Transverse colon (tissue), 4 donors: ENCODE data around the gene TMEM238. TPM values are rescaled to one million over a fixed set of nuclear protein-coding genes. Genes with fewer than 3 reads are reported as not detected.
"Not testable (repeated sequence)": the region's sequence is repeated elsewhere in the genome, so short reads cannot be mapped to it uniquely, and the experiment has no call there.

Experiments used
- DNase-seq: peaks from one replicate; pipeline ENCODE4 v3.0.0-alpha.2; 2019
- H3K27ac ChIP-seq, 4 donors: fragments of 200-600 bp; sonication (generic); 2 replicates each; pipeline ENCODE4 v1.5.1; 2016 to 2018; ENCODE audit warnings: inconsistent platforms in 4 of 4
- H3K27me3 ChIP-seq: fragments of 200-600 bp; sonication (generic); 2 replicates; pipeline ENCODE4 v1.5.1; 2017; ENCODE audit warnings: inconsistent platforms
- H3K36me3 ChIP-seq, 4 donors: fragments of 200-600 bp; sonication (generic); 2 replicates each; pipeline ENCODE4 v1.5.1; 2017 to 2019; ENCODE audit warnings: inconsistent platforms in 4 of 4
- H3K4me1 ChIP-seq, 4 donors: fragments of 200-600 bp; sonication (generic); 2 replicates each; pipeline ENCODE4 v1.5.1; 2017 to 2020; ENCODE audit warnings: inconsistent platforms in 4 of 4
- H3K4me3 ChIP-seq, 4 donors: fragments of 200-600 bp; sonication (generic); 1 replicate in 1 of 4; 2 replicates in 3 of 4; pipeline versions ENCODE4 v1.5.1 to v1.6.1; 2017 to 2019; ENCODE audit warnings: inconsistent platforms in 4 of 4
- H3K9me3 ChIP-seq, 2 donors: fragments of 200-600 bp; sonication (generic); 2 replicates each; pipeline ENCODE4 v1.5.1; 2017 to 2019; ENCODE audit warnings: inconsistent platforms in 2 of 2
- EP300 ChIP-seq: sonication (generic); formaldehyde crosslinking; IDR thresholded peaks from one replicate; pipeline ENCODE4 v1.6.1; 2017; ENCODE audit warnings: antibody characterized with exemption, low read depth
- POLR2A ChIP-seq: fragments of 450-650 bp; IDR thresholded peaks from one replicate; pipeline ENCODE4 v1.6.1; 2016; ENCODE audit warnings: antibody characterized with exemption, mild to moderate bottlenecking, moderate library complexity
- POLR2AphosphoS5 ChIP-seq, 3 donors: sonication (generic); formaldehyde crosslinking; IDR thresholded peaks; one replicate each; pipeline ENCODE4 v1.6.1; 2016; ENCODE audit warnings: antibody characterized with exemption in 3 of 3
- WGBS, 2 donors: methylation state at CpG; one replicate each; pipeline ENCODE4 v1.1.5; 2018; ENCODE audit warnings: low coverage in 1 of 2; 5-methylcytosine and 5-hydroxymethylcytosine counted together
- in situ Hi-C, 4 donors: fragments of 200-750 bp; cut with MboI; loops; one replicate each; pipeline versions ENCODE4 v1.15.0 to v1.15.1; 2017; ENCODE audit warnings: low sequenced_read_pairs in 3 of 4, low pct_ligation_motif_present in 1 of 4, low pct_unique_long_range_greater_than_20kb in 1 of 4
- intact Hi-C: fragments of 100-400 bp; cut with DNase I; formaldehyde crosslinking; loops from one replicate; pipeline ENCODE4 v1.15.1; 2023; ENCODE audit warnings: low total_unique reads
- total RNA-seq, 4 donors: library from RNA; depleted of rRNA; stranded (reverse); fragments of >200 nt; gene quantifications; one replicate each; pipeline ENCODE4 v1.1.0, GENCODE V29; 2016

The TMEM238 gene
- total RNA-seq, 4 donors from 2014 or later = 12.0 to 199 (median 42.5) TPM

- Histone ChIP-seq H3K4me3 (no peak overlapping the region), H3K36me3 (no peaks in the 10 kb centered on the region), H3K27me3 (no peaks in the 10 kb centered on the region), H3K27ac (peak overlapping the region; percentile 67 to 81 (median 72)), H3K4me1 (peaks cover 0 to 19% (median 12%) of the 10 kb centered on the region in 4 donors), H3K9me3 (no peaks in the 10 kb centered on the region)
- TF ChIP-seq EP300 (no peak), POLR2A (no peak), POLR2AphosphoS5 (IDR thresholded peaks at IDR 0.05) (peak in 2 of 3 donors; percentile 57 to 60)
- in situ Hi-C loops (no loop called here), intact Hi-C loops (no loop called here)
- DNase-seq = peak; percentile 88
- 47 to 54% methylated on average over 4 to 11 of the region's 11 CpGs for WGBS, 2 donors
These were observed 50.2 kb downstream of the TMEM238 start for GRCh38 chr19:55333870-55334269.

GRCh38 chr19:55329791-55330190 is 54.3 kb downstream of the TMEM238 start:
- H3K4me1 ChIP-seq = peaks cover 0 to 10% (median 6%) of the 10 kb centered on the region in 4 donors
- H3K27ac ChIP-seq, in situ Hi-C loops, intact Hi-C loops, DNase-seq, H3K27me3 ChIP-seq, H3K4me3 ChIP-seq, H3K36me3 ChIP-seq, H3K9me3 ChIP-seq: not testable (repeated sequence)
- WGBS, 2 donors = 92 to 100% methylated on average over 2 to 6 of the region's 6 CpGs

Other genes with a start within 250 kb of the TMEM238 start
- 1 to 10 TPM in 2 of 4 donors, not detected in 2; 1.6 to 4.1 TPM for gene TNNT1, start 235.1 kb downstream of the TMEM238 start, total RNA-seq
- not detected for gene TNNI3, start 226.6 kb downstream of the TMEM238 start, total RNA-seq
- under 1 TPM in 2 of 4 donors, not detected in 2; 0.40 to 0.41 TPM for gene DNAAF3, start 217.7 kb downstream of the TMEM238 start, total RNA-seq
- 1 to 10 TPM in 1 of 4 donors, under 1 TPM in 2, not detected in 1; 0.48 to 9.6 (median 0.96) TPM for gene SYT5, start 204.0 kb downstream of the TMEM238 start, total RNA-seq
- 100 to 1,000 TPM in 2 of 4 donors, 10 to 100 TPM in 2; 31.2 to 176 (median 102) TPM for gene PTPRH, start 174.8 kb downstream of the TMEM238 start, total RNA-seq
- gene TMEM86B, start 155.5 kb downstream of the TMEM238 start, total RNA-seq = 10 to 100 TPM in 1 of 4 donors, 1 to 10 TPM in 3; 2.0 to 40.8 (median 4.4) TPM
- gene PPP6R1, start 125.3 kb downstream of the TMEM238 start, total RNA-seq = 10 to 100 TPM; 51.3 to 91.5 (median 60.7) TPM
- gene HSPBP1, start 104.2 kb downstream of the TMEM238 start, total RNA-seq = 10 to 100 TPM in 3 of 4 donors, 1 to 10 TPM in 1; 4.5 to 98.7 (median 27.0) TPM
- gene BRSK1, start 100.3 kb downstream of the TMEM238 start, total RNA-seq = 10 to 100 TPM in 1 of 4 donors, 1 to 10 TPM in 3; 1.4 to 17.6 (median 4.7) TPM
- 100 to 1,000 TPM in 1 of 4 donors, 10 to 100 TPM in 3; 26.5 to 135 (median 57.4) TPM for gene TMEM150B, start 59.0 kb downstream of the TMEM238 start, total RNA-seq
- 10 to 100 TPM; 27.8 to 80.8 (median 31.3) TPM for gene KMT5C, start 44.4 kb downstream of the TMEM238 start, total RNA-seq
- 10 to 100 TPM in 3 of 4 donors, 1 to 10 TPM in 1; 4.0 to 58.7 (median 21.0) TPM for gene COX6B2, start 29.6 kb downstream of the TMEM238 start, total RNA-seq
- not detected for gene GARIN5B, start 21.0 kb downstream of the TMEM238 start, total RNA-seq
- under 1 TPM in 1 of 4 donors, not detected in 3; 0.48 TPM for gene IL11, start 13.8 kb downstream of the TMEM238 start, total RNA-seq
- gene TMEM190, start 7.5 kb downstream of the TMEM238 start, total RNA-seq = not detected
- 100 to 1,000 TPM; 448 to 648 (median 605) TPM for gene RPL28, start 1.6 kb upstream of the TMEM238 start, total RNA-seq
- gene UBE2S, start 23.5 kb upstream of the TMEM238 start, total RNA-seq = 10 to 100 TPM; 12.4 to 40.8 (median 18.1) TPM
- under 1 TPM in 1 of 4 donors, not detected in 3; 0.75 TPM for gene SHISA7, start 59.0 kb upstream of the TMEM238 start, total RNA-seq
- 100 to 1,000 TPM in 2 of 4 donors, 10 to 100 TPM in 2; 71.1 to 142 (median 97.6) TPM for gene ISOC2, start 77.3 kb upstream of the TMEM238 start, total RNA-seq
- not detected for gene C19orf85, start 80.5 kb upstream of the TMEM238 start, total RNA-seq
- 1 to 10 TPM; 5.9 to 7.6 (median 6.4) TPM for gene ZNF628, start 92.3 kb upstream of the TMEM238 start, total RNA-seq
- 1 to 10 TPM in 2 of 4 donors, not detected in 2; 2.1 to 2.7 TPM for gene NAT14, start 100.9 kb upstream of the TMEM238 start, total RNA-seq
- 10 to 100 TPM in 2 of 4 donors, 1 to 10 TPM in 2; 3.4 to 41.2 (median 11.1) TPM for gene SSC5D, start 104.1 kb upstream of the TMEM238 start, total RNA-seq
- gene SBK2, start 152.8 kb upstream of the TMEM238 start, total RNA-seq = not detected
- not detected for gene SBK3, start 161.3 kb upstream of the TMEM238 start, total RNA-seq
- 1 to 10 TPM; 2.0 to 5.6 (median 2.9) TPM for gene ZNF579, start 196.6 kb upstream of the TMEM238 start, total RNA-seq
- 100 to 1,000 TPM in 1 of 4 donors, 10 to 100 TPM in 1, 1 to 10 TPM in 2; 8.5 to 137 (median 18.3) TPM for gene FIZ1, start 215.2 kb upstream of the TMEM238 start, total RNA-seq
- gene ZNF524, start 216.0 kb upstream of the TMEM238 start, total RNA-seq = 10 to 100 TPM; 17.7 to 51.1 (median 37.9) TPM
- gene ZNF865, start 221.4 kb upstream of the TMEM238 start, total RNA-seq = 10 to 100 TPM in 2 of 4 donors, 1 to 10 TPM in 2; 8.3 to 50.1 (median 13.4) TPM
- gene ZNF784, start 240.3 kb upstream of the TMEM238 start, total RNA-seq = 10 to 100 TPM; 11.1 to 27.7 (median 14.5) TPM